Panc1 (cell line): ENCODE results near the gene HNRNPAB. TPM values are rescaled to one million over a fixed set of nuclear protein-coding genes. Genes with fewer than 3 reads are reported as not detected.

ENCODE experiments used
- ATAC-seq: fragments of 200-7000 bp; cut with Tn5 transposase; 2 replicates; pipeline ENCODE4 v1.9.1; 2020; ENCODE audit warnings: mild to moderate bottlenecking, moderate library complexity
- BruUV-seq: library from RNA; stranded (reverse); fragments of 400-500 nt; replicated peaks from 2 replicates; lab custom pipeline; 2021; lab: Mats Ljungman, UMichigan
- CTCF ChIA-PET: fragments of 300-600 bp; sonication (Branson Sonifier 250); formaldehyde crosslinking; loops from one replicate; lab custom pipeline; 2022; ENCODE audit warnings: antibody characterized with exemption; lab: Charles Lee
- POLR2A ChIA-PET: fragments of 300-600 bp; sonication (Branson Sonifier 250); formaldehyde crosslinking; loops from one replicate; lab custom pipeline; 2022; ENCODE audit warnings: antibody characterized with exemption; lab: Charles Lee
- DNase-seq: peaks from one replicate; pipeline ENCODE4 v3.0.0-alpha.2; 2010; ENCODE audit warnings: low read depth, low spot score
- H3K27ac ChIP-seq: 2 replicates; pipeline ENCODE4 v1.5.1; 2011; ENCODE audit warnings: mild to moderate bottlenecking, low read length, inconsistent platforms
- H3K27me3 ChIP-seq: fragments of 200-500 bp; sonication (Bioruptor generic); 2 replicates; pipeline ENCODE4 v1.6.0; 2014; ENCODE audit warnings: low read length, inconsistent platforms; ENCODE audit not compliant: control insufficient read depth, insufficient read depth
- H3K36me3 ChIP-seq: fragments of 200-500 bp; sonication (Bioruptor generic); 2 replicates; pipeline ENCODE4 v1.5.1; 2014; ENCODE audit warnings: inconsistent platforms, mild to moderate bottlenecking, low read length, moderate library complexity; ENCODE audit not compliant: control insufficient read depth, insufficient read depth
- H3K4me1 ChIP-seq: 2 replicates; pipeline ENCODE4 v1.5.1; 2011; ENCODE audit warnings: inconsistent platforms, mild to moderate bottlenecking, low read length, moderate library complexity; ENCODE audit not compliant: control insufficient read depth, insufficient read depth
- H3K4me3 ChIP-seq, 2 experiments: 2 replicates each; pipeline ENCODE4 v1.5.1; 2011 to 2012; ENCODE audit warnings: low read depth in 2 of 2, low read length in 2 of 2, mild to moderate bottlenecking in 2 of 2, inconsistent platforms in 1 of 2, moderate library complexity in 1 of 2
- H3K9me3 ChIP-seq: fragments of 200-500 bp; sonication (Bioruptor generic); 2 replicates; pipeline ENCODE4 v1.5.1; 2014; ENCODE audit warnings: low read depth, mild to moderate bottlenecking, inconsistent platforms, low read length, moderate library complexity; ENCODE audit not compliant: control insufficient read depth, insufficient read depth
- CTCF ChIP-seq: fragments of 450-650 bp; IDR thresholded peaks from 2 replicates; pipeline ENCODE4 v1.5.1; 2017; ENCODE audit warnings: mild to moderate bottlenecking
- POLR2AphosphoS5 ChIP-seq: IDR thresholded peaks from 2 replicates; pipeline ENCODE4 v1.6.1; 2012; ENCODE audit warnings: mild to moderate bottlenecking, low read depth, low read length, moderate library complexity
- REST ChIP-seq, 2 experiments: IDR thresholded peaks; 2 replicates each; pipeline ENCODE4 v1.6.1; 2011 to 2012; ENCODE audit warnings: low read depth in 2 of 2, control low read depth in 1 of 2, low read length in 1 of 2, mild to moderate bottlenecking in 1 of 2, moderate library complexity in 1 of 2; ENCODE audit not compliant: insufficient read depth in 1 of 2
- SIN3A ChIP-seq: IDR thresholded peaks from 2 replicates; pipeline ENCODE4 v1.6.1; 2012; ENCODE audit warnings: low read depth, mild to moderate bottlenecking, low read length, moderate library complexity, borderline replicate concordance; ENCODE audit not compliant: insufficient read depth
- TCF7L2 ChIP-seq: IDR thresholded peaks from 2 replicates; pipeline ENCODE4 v1.6.1; 2011; ENCODE audit warnings: mild to moderate bottlenecking, low read depth, low read length, inconsistent platforms
- in situ Hi-C: cut with HindIII; loops from 2 replicates; pipeline ENCODE4 v1.10.0; 2016; ENCODE audit warnings: low sequenced_read_pairs, low pct_unique_long_range_greater_than_20kb
- intact Hi-C: fragments of 100-400 bp; cut with micrococcal nuclease; formaldehyde crosslinking; loops from one replicate; pipeline ENCODE4 v1.10.0; 2022; ENCODE audit not compliant: unreplicated experiment
- total RNA-seq: library from RNA; stranded (reverse); gene quantifications from one replicate; pipeline ENCODE4 v1.2.1, GENCODE V29; 2021; ENCODE audit not compliant: unreplicated experiment

The HNRNPAB gene
- total RNA-seq, 1 experiment from 2014 or later = 273 TPM

GRCh38 chr5:178236679-178237078, 32.3 kb downstream of the HNRNPAB start:
- TF ChIP-seq TCF7L2 (no peak), CTCF (no peak), POLR2AphosphoS5 (no peak), REST (IDR thresholded peaks at IDR 0.05; ENCODE audit: insufficient read depth in 1 of 2, low read depth in 2 of 2, low read length in 1 of 2) (no peak), SIN3A (no peak)
- Histone ChIP-seq H3K9me3 (no peaks in the 10 kb centered on the region), H3K27ac (no peak overlapping the region), H3K36me3 (no peaks in the 10 kb centered on the region), H3K4me1 (peaks cover 10% of the 10 kb centered on the region), H3K4me3 (no peak overlapping the region), H3K27me3 (no peaks in the 10 kb centered on the region)
- ChIA-PET POLR2A (no interaction called here), CTCF (no interaction called here)
- BruUV-seq = no TSS peak
- DNase-seq (no peak), ATAC-seq (no peak)
- intact Hi-C loops = no loop called here
- in situ Hi-C loops = no loop called here

- no peak for TF ChIP-seq TCF7L2
- no peak for TF ChIP-seq REST (IDR thresholded peaks at IDR 0.05; ENCODE audit: insufficient read depth in 1 of 2, low read depth in 2 of 2, low read length in 1 of 2)
- TF ChIP-seq CTCF = no peak
- no peak for TF ChIP-seq POLR2AphosphoS5
- no peak for TF ChIP-seq SIN3A
- Histone ChIP-seq H3K4me1 (peaks cover 10% of the 10 kb centered on the region), H3K27me3 (no peaks in the 10 kb centered on the region), H3K27ac (no peak overlapping the region), H3K9me3 (no peaks in the 10 kb centered on the region), H3K4me3 (no peak overlapping the region), H3K36me3 (no peaks in the 10 kb centered on the region)
- ChIA-PET POLR2A (no interaction called here), CTCF (interaction anchor here (0.6 kb wide), 1 partner anchor 299 kb away, joined by 11 read pairs; no protein-coding TSS in a partner anchor)
- DNase-seq (no peak), ATAC-seq (no peak)
- intact Hi-C loops (no loop called here), in situ Hi-C loops (no loop called here)
- no TSS peak for BruUV-seq
Measured at GRCh38 chr5:178237431-178238312, 33.3 kb downstream of the HNRNPAB start.
